Erythroblast (primary cell): Measurements from ENCODE around the gene AAGAB.
A peak's percentile ranks its signal among the peaks of the same experiment; 100 is the strongest.

Experiments used
- DNase-seq, 2 experiments: peaks; one replicate each; lab custom pipeline; 2025; lab: John Stamatoyannopoulos, UW
- GATA1 ChIP-seq: IDR thresholded peaks from 2 replicates; pipeline ENCODE4 v1.6.1; 2011; ENCODE audit warnings: low read depth, mild to moderate bottlenecking, control low read depth, low read length, moderate library complexity
- POLR2A ChIP-seq: IDR thresholded peaks from 2 replicates; pipeline ENCODE4 v1.6.1; 2011; ENCODE audit warnings: mild to moderate bottlenecking, low read length

The AAGAB gene

DNA sequence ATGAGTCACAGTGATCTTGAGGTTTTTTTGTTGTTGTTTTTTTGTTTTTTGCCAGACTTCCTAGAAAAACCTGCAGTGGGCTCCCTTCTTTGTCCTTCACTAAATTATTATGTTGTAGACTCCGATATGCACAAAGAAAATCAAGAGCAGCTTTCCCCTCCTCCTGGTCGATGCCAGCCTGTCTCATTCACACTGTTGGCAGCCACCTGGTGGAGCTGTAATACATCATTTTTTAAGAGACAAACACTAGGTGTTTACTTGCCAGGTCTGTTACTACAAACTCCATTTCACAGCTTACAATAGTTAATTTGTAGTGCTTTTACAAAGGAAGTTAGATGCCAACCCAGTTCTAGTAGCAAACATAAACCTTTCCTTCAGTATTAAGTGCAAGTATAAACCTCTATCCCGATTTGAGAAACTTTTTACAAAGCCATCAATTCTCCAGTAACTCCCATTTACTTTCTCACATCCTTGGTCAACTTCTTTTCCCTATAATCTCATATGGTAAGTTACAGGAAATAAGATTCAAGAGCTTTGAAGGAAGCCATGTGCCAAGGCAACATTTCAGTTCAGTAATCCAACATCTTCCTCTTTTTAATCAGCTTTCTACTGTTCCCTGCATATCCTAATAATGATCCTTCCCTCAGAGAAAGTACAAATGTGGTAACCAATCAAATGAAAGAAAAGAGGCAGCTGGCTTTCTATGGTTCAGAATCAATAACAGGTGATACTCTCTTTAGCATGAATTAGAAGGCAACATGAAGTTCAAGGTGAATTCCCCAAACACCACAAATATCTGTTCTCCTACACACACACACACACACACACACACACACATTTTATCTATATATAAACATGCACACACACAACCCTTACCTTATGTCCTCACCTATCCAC, 14.0 kb downstream of the AAGAB start:
- peak in 1 of 2 experiments; percentile 20 for DNase-seq
- TF ChIP-seq POLR2A: no peak
- no peak for TF ChIP-seq GATA1

DNA sequence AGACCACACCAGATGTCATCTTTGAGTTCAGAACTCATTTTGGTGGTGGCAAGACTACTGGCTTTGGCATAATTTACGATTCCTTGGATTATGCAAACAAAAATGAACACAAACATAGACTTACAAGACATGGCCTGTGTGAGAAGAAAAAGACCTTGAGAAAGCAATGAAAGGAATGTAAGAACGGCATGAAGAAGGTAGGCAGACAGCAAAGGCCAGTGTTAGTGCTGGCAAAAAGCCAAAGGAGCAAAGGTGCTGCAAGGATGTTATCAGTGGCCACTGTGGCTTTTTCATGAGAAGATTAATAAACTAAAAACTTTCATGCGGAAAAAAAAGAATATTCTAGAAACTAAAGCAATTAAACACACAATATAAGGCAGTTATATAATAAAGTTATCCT, 21.9 kb downstream of the AAGAB start:
- no peak for DNase-seq
- TF ChIP-seq POLR2A (no peak), GATA1 (no peak)

DNA sequence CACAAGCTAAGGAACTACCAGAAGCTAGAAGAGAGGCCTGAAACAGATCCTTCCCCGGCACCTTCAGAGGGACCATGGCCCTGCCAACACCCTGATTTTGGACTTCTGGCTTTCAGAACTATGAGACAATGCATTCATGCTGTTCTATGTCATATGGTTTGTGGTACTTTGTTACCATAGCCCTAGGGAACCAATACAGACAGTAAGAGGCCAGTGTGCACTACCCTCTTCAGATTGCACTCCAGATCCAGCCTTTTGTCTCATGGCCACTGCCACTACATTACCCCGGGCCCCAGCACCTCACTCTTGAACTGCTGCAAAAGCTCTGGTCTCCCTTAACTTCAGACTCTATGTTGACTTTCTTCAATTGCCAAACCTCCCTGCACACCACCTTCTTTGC, 24.0 kb downstream of the AAGAB start:
- TF ChIP-seq POLR2A: no peak
- no peak for TF ChIP-seq GATA1

DNA sequence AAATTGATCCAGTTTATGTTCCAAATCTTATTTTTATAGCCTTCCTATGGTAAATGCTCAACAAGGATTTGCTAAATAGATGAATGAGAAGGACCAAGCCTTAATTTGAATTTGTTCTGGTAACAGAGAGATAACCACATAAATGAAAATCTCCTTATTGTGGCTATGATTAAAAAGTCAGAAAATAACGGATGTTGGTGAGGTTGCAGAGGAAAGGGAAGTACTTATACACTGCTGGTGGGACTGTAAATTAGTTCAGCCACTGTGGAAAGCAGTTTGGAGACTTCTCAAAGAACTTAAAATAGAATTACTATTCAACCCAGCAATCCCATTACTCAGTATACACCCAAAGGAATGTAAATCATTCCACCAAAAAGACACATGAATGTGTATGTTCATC, 26.2 kb downstream of the AAGAB start:
- no peak for DNase-seq
- no peak for TF ChIP-seq GATA1
- no peak for TF ChIP-seq POLR2A

More for the DNA sequence above, 24.0 kb downstream of the AAGAB start:
- no peak for DNase-seq

DNA sequence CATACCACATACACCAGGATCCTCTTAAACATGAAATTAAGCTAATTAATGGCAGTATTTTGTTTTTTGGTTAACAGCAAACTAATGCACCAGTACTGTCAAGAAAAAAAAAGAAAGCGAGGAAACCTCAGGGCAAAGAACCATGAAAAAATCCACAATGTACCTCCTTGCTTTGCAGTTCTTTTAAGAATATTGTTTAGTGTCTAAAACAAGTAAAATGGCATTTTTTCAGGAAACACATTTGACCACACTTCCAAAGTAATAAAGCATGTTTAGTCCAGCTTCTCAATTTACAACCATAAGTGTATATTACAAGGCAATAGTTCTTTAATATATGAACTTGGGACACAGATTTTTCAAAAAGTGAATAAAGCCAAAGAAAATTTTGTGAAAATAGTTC, 26.6 kb downstream of the AAGAB start:
- no peak for DNase-seq
- TF ChIP-seq GATA1: no peak
- no peak for TF ChIP-seq POLR2A

DNA sequence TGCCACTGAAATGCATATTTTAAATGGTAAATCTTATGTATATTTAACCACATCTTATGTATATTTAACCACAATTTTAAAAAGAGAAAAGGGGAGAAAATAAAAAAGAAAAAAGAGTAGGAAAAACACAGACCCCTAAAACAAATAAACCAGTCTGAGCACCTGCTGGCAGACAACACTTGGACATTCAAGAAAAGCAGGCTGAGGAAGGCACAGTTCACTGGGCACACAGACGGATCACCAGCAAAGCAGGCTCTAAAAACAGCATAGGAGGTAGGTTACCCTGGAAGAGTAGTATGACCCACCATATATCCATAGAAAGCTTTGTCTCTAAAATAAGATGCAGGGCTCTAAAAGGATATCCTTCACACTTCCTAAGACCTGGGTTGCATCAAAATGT, 27.0 kb downstream of the AAGAB start:
- TF ChIP-seq POLR2A (no peak), GATA1 (no peak)
- no peak for DNase-seq

DNA sequence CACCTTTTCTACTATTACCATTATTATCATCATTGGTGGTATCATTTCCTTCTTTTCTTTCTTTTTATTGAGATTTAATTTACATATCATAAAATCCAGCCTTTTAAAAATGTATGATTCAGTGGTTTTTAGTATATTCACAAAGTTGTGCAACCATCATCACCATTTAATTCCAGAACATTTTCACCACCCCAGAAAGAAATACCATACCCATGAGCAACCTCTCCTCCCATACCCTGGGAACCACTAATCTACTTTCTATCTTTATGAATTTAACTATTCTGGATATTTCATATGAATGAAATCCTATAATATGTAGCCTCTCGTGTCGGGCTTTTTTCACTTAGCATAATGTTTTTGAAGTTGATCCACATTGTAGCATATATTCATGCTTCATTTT, 29.1 kb downstream of the AAGAB start:
- DNase-seq: no peak
- TF ChIP-seq POLR2A: no peak
- no peak for TF ChIP-seq GATA1

DNA sequence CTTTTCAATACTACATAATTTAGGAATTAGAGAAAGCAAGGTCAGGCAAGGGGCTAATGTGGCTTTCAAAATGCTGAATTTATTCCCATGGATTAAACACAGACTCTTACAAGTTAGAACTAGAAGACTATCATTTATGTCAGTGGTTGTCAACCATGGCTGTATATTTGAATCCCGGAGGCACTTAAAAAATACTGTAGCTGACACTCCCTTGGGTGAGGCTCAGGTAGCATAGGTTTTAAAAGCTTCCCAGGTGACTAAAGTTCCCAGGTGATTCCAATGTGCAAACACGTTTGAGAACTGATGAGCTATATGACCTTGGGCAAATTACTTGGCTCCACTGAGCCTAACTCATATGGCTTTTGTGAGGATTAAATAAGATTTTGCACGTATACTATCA, 29.6 kb downstream of the AAGAB start:
- no peak for TF ChIP-seq GATA1
- no peak for TF ChIP-seq POLR2A
- no peak for DNase-seq

DNA sequence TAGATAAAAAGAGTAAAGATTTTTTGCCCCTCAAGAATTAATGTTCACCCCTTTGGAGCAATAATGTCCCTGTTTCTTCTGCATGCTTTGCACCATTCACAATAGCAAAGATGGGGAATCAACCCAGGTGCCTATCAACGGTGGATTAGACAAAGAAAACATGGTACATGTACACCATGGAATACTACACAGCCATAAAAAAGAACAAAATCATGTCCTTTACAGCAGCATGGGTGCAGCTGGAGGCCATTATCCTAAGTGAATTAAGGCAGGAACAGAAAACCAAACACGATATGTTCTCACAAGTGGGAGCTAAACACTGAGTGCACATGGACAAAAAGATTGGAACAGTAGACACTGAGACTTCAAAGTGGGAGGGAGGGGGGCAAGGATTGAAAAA, 35.2 kb downstream of the AAGAB start:
- TF ChIP-seq POLR2A: no peak
- TF ChIP-seq GATA1: no peak
- DNase-seq: no peak

DNA sequence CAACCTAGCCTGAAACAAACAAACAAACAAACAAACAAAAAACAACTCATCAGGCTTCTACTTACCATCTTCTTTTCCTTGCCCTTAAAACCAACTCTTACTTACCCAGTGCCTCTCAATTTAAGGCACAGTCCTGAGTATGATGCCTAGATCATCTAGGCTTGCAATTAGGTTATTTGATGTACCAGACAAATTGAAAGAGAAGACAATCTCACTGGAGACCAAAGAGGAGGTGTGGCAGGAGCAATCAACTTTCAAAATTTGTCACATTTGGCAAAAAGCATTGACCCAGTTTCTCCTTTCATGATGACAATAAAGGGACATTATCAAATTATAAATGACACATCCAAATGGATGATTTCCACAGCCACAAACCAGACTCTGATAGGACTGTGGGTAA, 36.0 kb downstream of the AAGAB start:
- no peak for DNase-seq
- TF ChIP-seq GATA1 (no peak), POLR2A (no peak)

DNA sequence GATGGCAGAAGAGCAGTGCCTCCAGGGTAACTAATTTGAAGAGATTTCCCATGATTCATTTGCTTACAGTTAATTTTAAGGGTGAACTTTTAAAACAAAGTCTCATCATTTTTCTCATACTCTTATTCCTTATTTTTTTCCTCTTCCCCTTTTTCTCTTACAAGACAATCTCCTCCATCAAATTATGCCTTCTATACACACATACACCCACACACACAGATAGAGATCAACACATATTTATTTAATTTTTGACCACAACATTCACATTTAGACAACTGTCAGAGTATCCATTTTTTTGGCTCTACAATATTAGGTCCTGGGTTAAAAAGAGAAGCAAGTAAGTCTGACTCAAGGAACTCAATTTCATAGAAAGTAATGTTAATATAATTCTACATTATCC, 37.6 kb downstream of the AAGAB start:
- TF ChIP-seq GATA1: no peak
- TF ChIP-seq POLR2A: no peak
- no peak for DNase-seq

DNA sequence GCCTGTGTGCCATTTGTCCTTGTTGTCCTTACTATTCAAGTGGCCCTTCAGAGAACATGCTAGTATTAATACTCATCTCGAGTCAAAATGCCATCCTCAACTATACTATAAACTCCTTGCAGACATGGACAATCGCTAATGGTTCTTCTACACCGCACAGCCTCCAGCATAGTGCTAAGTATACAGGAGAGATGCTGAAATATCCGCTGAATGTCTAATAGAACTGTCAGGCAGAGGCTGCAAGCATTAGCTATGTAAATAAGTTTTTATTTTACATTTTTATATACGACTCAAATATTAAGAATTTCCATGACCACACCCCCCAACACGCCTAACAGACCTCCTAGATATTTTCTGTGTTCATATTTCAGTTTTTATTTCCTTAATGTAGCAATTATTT, 39.4 kb downstream of the AAGAB start:
- no peak for DNase-seq
- TF ChIP-seq POLR2A (no peak), GATA1 (no peak)

DNA sequence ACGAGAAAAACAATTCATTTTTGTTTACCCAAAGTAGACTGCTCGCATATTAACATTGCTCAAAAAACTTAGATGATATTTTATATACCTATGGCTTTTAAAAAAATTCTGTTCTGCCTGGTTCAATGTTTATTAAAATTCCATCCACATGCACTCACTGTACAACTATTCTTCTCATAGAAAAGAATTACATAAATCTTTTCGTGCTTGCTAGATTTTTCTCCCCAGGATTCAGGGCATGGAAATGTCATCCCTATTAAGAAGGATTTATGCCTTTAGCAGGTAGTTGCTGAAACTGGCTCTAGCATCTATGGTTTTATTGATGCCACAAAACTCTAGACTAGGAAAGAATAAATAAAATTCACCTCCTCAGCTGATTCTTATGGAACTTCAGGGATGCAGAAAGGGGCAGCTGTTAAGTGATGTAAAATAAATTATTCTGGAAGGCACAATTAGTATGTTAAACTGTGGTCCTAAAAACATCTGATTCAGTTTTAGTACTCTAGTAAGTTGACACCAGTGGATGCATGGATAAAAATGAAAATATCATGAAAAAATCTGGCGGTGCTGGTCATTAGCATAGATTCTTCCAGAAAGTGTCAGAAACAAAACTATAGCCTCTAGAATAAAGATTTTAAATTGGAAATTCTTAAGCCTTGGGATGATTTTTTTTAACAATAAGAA, 41.6 kb downstream of the AAGAB start:
- TF ChIP-seq GATA1 (no peak), POLR2A (no peak)
- DNase-seq: no peak

DNA sequence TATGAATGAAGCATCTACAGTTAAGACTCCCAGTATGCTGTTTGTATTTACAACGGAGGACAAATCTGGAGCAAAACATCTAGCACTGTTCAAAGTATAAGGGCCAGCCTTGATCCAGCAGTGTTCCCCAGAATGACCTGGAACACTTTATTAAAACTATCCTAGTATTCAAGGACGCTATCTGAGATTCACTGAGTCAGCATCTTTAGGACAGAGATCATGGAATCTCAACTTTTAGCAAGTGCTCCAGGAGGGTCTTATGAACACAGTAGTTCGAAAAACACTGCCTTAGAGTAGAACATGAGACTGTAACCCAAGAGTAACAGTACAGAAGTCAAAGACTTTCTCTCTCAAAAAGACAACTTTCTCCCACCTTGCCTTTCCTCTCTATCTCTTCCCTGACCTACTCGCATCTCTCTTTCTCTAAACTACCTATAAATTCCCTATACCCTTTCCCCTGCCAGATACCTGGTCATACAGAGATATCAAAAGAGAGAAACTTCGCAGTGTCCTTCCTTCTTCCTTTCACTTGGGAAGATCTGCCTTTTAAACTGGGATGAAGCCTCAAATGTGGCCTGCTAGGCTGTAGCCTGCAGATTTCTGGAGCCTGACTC, 43.8 kb downstream of the AAGAB start:
- DNase-seq: no peak
- no peak for TF ChIP-seq POLR2A

DNA sequence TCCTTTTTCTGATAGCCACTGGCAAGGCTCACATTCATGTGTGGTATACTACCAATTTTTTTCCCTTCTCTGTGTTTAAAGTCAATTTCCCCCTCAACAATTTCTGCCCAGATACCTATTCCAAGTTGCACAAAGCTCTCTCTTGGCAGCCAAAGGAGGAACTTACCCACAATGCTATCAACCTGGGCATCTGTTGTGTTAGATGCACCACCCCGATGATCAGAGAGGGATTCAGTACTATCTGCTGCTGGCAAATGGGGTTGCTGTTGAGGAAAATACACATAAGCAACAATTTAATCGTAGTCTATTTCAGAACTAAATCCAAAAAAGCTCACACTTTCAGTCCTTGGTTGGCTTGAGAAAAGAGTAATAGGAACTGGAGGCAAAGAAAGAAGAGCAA, 46.1 kb downstream of the AAGAB start:
- no peak for TF ChIP-seq GATA1
- no peak for TF ChIP-seq POLR2A
- DNase-seq: peak; percentile 17 to 67
